Bronchial epithelial cell (primary cell): ENCODE measurements around the gene BCO1. TPM values are rescaled to one million over a fixed set of nuclear protein-coding genes. Genes with fewer than 3 reads are reported as not detected.

Experiments used
- DNase-seq: peaks from one replicate; pipeline ENCODE4 v3.0.0-alpha.2; 2010; ENCODE audit warnings: low read depth
- FAIRE-seq: peaks from 2 replicates; lab custom pipeline; 2011; peaks lifted over from hg19 to GRCh38; lab: Jason Lieb, UNC
- H3K27me3 ChIP-seq: 2 replicates; pipeline ENCODE4 v1.5.1; 2011; ENCODE audit warnings: low read length; ENCODE audit not compliant: control insufficient read depth, insufficient read depth
- H3K36me3 ChIP-seq: 2 replicates; pipeline ENCODE4 v1.5.1; 2011; ENCODE audit warnings: low read length; ENCODE audit not compliant: control insufficient read depth, insufficient read depth
- H3K4me3 ChIP-seq: 2 replicates; pipeline ENCODE4 v1.5.1; 2011; ENCODE audit warnings: mild to moderate bottlenecking, low read depth, low read length, control low read depth
- total RNA-seq: library from RNA; depleted of rRNA; stranded (reverse); fragments of >200 nt; gene quantifications from 2 replicates; pipeline ENCODE4 v1.2.1, GENCODE V29; 2014
- TF ChIP-seq, protein P1 (sequence below): IDR thresholded peaks from 2 replicates; pipeline ENCODE4 v1.5.1; 2011; ENCODE audit warnings: mild to moderate bottlenecking, moderate library complexity, low read length, control low read depth, inconsistent platforms; ENCODE audit not compliant: insufficient read depth, severe bottlenecking

Gene BCO1
- total RNA-seq, 1 donor from 2014 or later: not detected

DNA sequence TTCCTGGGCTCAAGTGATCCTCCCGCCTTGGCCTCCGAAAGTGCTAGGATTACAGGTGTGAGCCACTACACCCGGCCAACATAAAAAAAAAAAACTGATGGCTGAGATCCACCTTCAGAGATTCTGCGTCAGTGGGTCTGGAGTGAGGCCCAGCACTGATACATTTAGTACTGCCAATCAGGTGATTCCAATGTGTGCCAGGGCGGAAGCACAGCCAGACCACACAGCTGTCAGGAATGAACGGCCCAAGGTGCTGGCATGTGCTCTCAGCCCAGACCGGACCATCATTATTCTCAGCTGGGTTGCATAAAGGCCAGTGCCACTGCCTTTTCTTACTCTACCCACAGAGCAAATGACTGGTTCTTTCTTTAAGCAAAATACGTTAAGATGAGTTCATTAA lies 1.2 kb upstream of the BCO1 start:
- peak; percentile 68 for DNase-seq
- no peaks in the 10 kb centered on the region for H3K27me3 ChIP-seq

DNA sequence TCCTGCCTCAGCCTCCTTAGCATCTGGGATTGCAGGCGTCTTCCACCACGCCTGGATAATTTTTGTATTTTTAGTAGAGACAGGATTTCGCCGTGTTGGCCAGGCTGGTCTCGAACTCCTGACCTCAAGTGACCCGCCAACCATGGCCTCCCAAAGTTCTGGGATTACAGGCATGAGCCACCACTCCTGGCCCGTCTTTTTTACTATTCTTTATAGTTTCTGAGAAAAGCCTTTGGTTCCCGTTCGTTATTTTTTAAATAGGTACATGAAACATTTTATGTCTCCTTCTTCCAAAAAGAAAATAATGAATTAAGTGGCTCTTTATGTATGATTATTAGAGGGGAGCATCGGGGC lies 570 bp upstream of the BCO1 start:
- H3K27me3 ChIP-seq: no peaks in the 10 kb centered on the region
- no peak for FAIRE-seq
- no peaks in the 10 kb centered on the region for H3K36me3 ChIP-seq
- DNase-seq: no peak
- no peak overlapping the region for H3K4me3 ChIP-seq
- TF ChIP-seq, protein P1, sequence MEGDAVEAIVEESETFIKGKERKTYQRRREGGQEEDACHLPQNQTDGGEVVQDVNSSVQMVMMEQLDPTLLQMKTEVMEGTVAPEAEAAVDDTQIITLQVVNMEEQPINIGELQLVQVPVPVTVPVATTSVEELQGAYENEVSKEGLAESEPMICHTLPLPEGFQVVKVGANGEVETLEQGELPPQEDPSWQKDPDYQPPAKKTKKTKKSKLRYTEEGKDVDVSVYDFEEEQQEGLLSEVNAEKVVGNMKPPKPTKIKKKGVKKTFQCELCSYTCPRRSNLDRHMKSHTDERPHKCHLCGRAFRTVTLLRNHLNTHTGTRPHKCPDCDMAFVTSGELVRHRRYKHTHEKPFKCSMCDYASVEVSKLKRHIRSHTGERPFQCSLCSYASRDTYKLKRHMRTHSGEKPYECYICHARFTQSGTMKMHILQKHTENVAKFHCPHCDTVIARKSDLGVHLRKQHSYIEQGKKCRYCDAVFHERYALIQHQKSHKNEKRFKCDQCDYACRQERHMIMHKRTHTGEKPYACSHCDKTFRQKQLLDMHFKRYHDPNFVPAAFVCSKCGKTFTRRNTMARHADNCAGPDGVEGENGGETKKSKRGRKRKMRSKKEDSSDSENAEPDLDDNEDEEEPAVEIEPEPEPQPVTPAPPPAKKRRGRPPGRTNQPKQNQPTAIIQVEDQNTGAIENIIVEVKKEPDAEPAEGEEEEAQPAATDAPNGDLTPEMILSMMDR: no peak

More for the DNA sequence above, 1.2 kb upstream of the BCO1 start:
- Histone ChIP-seq H3K4me3 (no peak overlapping the region), H3K36me3 (no peaks in the 10 kb centered on the region)
- TF ChIP-seq, protein P1: no peak
- no peak for FAIRE-seq

GRCh38 chr16:81239367-81240121 lies 1.1 kb downstream of the BCO1 start:
- DNase-seq: no peak
- Histone ChIP-seq H3K36me3 (no peaks in the 10 kb centered on the region), H3K27me3 (no peaks in the 10 kb centered on the region), H3K4me3 (no peak overlapping the region)
- FAIRE-seq: no peak
- TF ChIP-seq, protein P1: no peak

- TF ChIP-seq, protein P1: no peak
- DNase-seq (no peak), FAIRE-seq (no peak)
- no peak overlapping the region for H3K4me3 ChIP-seq
- no peaks in the 10 kb centered on the region for H3K36me3 ChIP-seq
- H3K27me3 ChIP-seq: no peaks in the 10 kb centered on the region
Measured at GRCh38 chr16:81241706-81242105, 3.2 kb downstream of the BCO1 start.

- DNase-seq (no peak), FAIRE-seq (no peak)
- no peaks in the 10 kb centered on the region for H3K36me3 ChIP-seq
- H3K4me3 ChIP-seq: no peak overlapping the region
- TF ChIP-seq, protein P1: no peak
- no peaks in the 10 kb centered on the region for H3K27me3 ChIP-seq
Measured at GRCh38 chr16:81242977-81243618, 4.6 kb downstream of the BCO1 start.

DNA sequence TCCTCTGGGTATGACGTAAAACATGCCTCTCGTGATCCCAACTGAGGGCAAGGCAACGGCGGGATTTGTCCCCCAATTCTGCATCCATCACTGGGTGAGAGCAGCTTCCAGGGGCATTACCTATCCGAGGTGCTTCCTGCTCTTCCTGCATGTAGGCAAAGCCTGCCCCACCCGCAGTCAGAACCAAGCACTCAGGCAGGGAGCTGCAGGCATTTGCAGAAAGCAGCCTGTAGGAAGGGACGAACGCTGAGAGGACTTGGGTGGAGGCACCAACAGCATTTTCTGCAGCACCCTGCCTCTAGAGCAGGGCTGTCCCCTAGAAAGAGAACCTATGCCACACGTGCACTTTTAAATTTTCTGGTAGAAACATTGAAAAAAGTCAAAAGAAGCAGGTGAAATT lies 5.5 kb downstream of the BCO1 start:
- Histone ChIP-seq H3K27me3 (no peaks in the 10 kb centered on the region), H3K36me3 (no peaks in the 10 kb centered on the region), H3K4me3 (no peak overlapping the region)
- no peak for DNase-seq
- FAIRE-seq: no peak
- TF ChIP-seq, protein P1: no peak
